ENCODE measurements around the gene MOCOS.

MOCOS gene

GRCh38 chr18:36303211-36303844 lies 116.0 kb downstream of the MOCOS start:
- H3K27ac Mint-ChIP-seq = no peak overlapping the region
- H3K9me3 Mint-ChIP-seq = no peaks in the 10 kb centered on the region
- H3K27me3 Mint-ChIP-seq = peaks cover 56% of the 10 kb centered on the region
- no peak overlapping the region for H3K4me3 Mint-ChIP-seq
- CTCF ChIA-PET = interaction anchor here (0.6 kb wide), 1 partner anchor 553 kb away, joined by 3 read pairs; no protein-coding TSS in a partner anchor
- no peak for DNase-seq
- no peaks in the 10 kb centered on the region for H3K4me1 Mint-ChIP-seq
- peaks cover 2% of the 10 kb centered on the region for H3K36me3 Mint-ChIP-seq

- no peaks in the 10 kb centered on the region for H3K9me3 Mint-ChIP-seq
- no peak overlapping the region for H3K27ac Mint-ChIP-seq
These were observed 117.4 kb downstream of the MOCOS start for GRCh38 chr18:36304723-36305122.

GRCh38 chr18:36305375-36305774 lies 118.1 kb downstream of the MOCOS start:
- Mint-ChIP-seq H3K4me3 (no peak overlapping the region), H3K27ac (no peak overlapping the region), H3K9me3 (no peaks in the 10 kb centered on the region), H3K27me3 (peaks cover 44% of the 10 kb centered on the region), H3K4me1 (no peaks in the 10 kb centered on the region), H3K36me3 (no peaks in the 10 kb centered on the region)
- DNase-seq = no peak
- CTCF ChIA-PET = no interaction called here

More at GRCh38 chr18:36304723-36305122, 117.4 kb downstream of the MOCOS start:
- Mint-ChIP-seq H3K27me3 (peaks cover 50% of the 10 kb centered on the region), H3K36me3 (no peaks in the 10 kb centered on the region), H3K4me3 (no peak overlapping the region), H3K4me1 (no peaks in the 10 kb centered on the region)
- no peak for DNase-seq
- CTCF ChIA-PET = interaction anchor here (0.5 kb wide), 1 partner anchor 287 kb away, joined by 3 read pairs; no protein-coding TSS in a partner anchor

GRCh38 chr18:36307513-36307912 lies 120.2 kb downstream of the MOCOS start:
- Mint-ChIP-seq H3K27me3 (peaks cover 35% of the 10 kb centered on the region), H3K4me1 (no peaks in the 10 kb centered on the region), H3K9me3 (no peaks in the 10 kb centered on the region), H3K27ac (no peak overlapping the region), H3K36me3 (no peaks in the 10 kb centered on the region), H3K4me3 (no peak overlapping the region)
- no peak for DNase-seq
- CTCF ChIA-PET = no interaction called here

GRCh38 chr18:36308711-36309435 lies 121.6 kb downstream of the MOCOS start:
- CTCF ChIA-PET = no interaction called here

GRCh38 chr18:36309436-36310391 lies 122.4 kb downstream of the MOCOS start:
- Mint-ChIP-seq H3K27ac (no peak overlapping the region), H3K9me3 (no peaks in the 10 kb centered on the region), H3K4me3 (no peak overlapping the region), H3K4me1 (no peaks in the 10 kb centered on the region), H3K36me3 (no peaks in the 10 kb centered on the region), H3K27me3 (peaks cover 31% of the 10 kb centered on the region)
- no peak for DNase-seq
- CTCF ChIA-PET = no interaction called here

More at GRCh38 chr18:36308711-36309435, 121.6 kb downstream of the MOCOS start:
- peaks cover 28% of the 10 kb centered on the region for H3K27me3 Mint-ChIP-seq
- no peak overlapping the region for H3K4me3 Mint-ChIP-seq
- DNase-seq = no peak
- no peaks in the 10 kb centered on the region for H3K9me3 Mint-ChIP-seq
- no peaks in the 10 kb centered on the region for H3K4me1 Mint-ChIP-seq
- no peaks in the 10 kb centered on the region for H3K36me3 Mint-ChIP-seq
- no peak overlapping the region for H3K27ac Mint-ChIP-seq

- Mint-ChIP-seq H3K27me3 (peaks cover 23% of the 10 kb centered on the region), H3K36me3 (no peaks in the 10 kb centered on the region)
These were observed 123.8 kb downstream of the MOCOS start for GRCh38 chr18:36311026-36311570.

GRCh38 chr18:36312806-36313395 lies 125.6 kb downstream of the MOCOS start:
- Mint-ChIP-seq H3K27ac (no peak overlapping the region), H3K36me3 (no peaks in the 10 kb centered on the region), H3K9me3 (no peaks in the 10 kb centered on the region), H3K4me3 (no peak overlapping the region), H3K27me3 (peaks cover 18% of the 10 kb centered on the region), H3K4me1 (no peaks in the 10 kb centered on the region)
- no peak for DNase-seq
- CTCF ChIA-PET = interaction anchor here (0.6 kb wide), 1 partner anchor 13 kb away, joined by 3 read pairs; no protein-coding TSS in a partner anchor

More at GRCh38 chr18:36311026-36311570, 123.8 kb downstream of the MOCOS start:
- Mint-ChIP-seq H3K4me3 (no peak overlapping the region), H3K4me1 (no peaks in the 10 kb centered on the region), H3K9me3 (no peaks in the 10 kb centered on the region), H3K27ac (no peak overlapping the region)
- no peak for DNase-seq
- CTCF ChIA-PET = no interaction called here

GRCh38 chr18:36314098-36314497 lies 126.8 kb downstream of the MOCOS start:
- CTCF ChIA-PET = no interaction called here
- no peaks in the 10 kb centered on the region for H3K36me3 Mint-ChIP-seq
- H3K27me3 Mint-ChIP-seq = peaks cover 16% of the 10 kb centered on the region
- no peak for DNase-seq
- H3K4me3 Mint-ChIP-seq = no peak overlapping the region
- H3K27ac Mint-ChIP-seq = no peak overlapping the region
- H3K4me1 Mint-ChIP-seq = no peaks in the 10 kb centered on the region
- peaks cover 3% of the 10 kb centered on the region for H3K9me3 Mint-ChIP-seq

- Mint-ChIP-seq H3K9me3 (peaks cover 4% of the 10 kb centered on the region), H3K27me3 (peaks cover 9% of the 10 kb centered on the region), H3K27ac (no peak overlapping the region), H3K4me1 (no peaks in the 10 kb centered on the region), H3K4me3 (no peak overlapping the region), H3K36me3 (no peaks in the 10 kb centered on the region)
- DNase-seq = no peak
- CTCF ChIA-PET = no interaction called here
These were observed 127.5 kb downstream of the MOCOS start for GRCh38 chr18:36314754-36315153.

GRCh38 chr18:36315736-36316135 lies 128.4 kb downstream of the MOCOS start:
- CTCF ChIA-PET = no interaction called here
- Mint-ChIP-seq H3K27me3 (peaks cover 9% of the 10 kb centered on the region), H3K9me3 (peaks cover 4% of the 10 kb centered on the region), H3K4me1 (no peaks in the 10 kb centered on the region), H3K36me3 (no peaks in the 10 kb centered on the region), H3K27ac (no peak overlapping the region), H3K4me3 (no peak overlapping the region)
- DNase-seq = no peak

- Mint-ChIP-seq H3K4me1 (no peaks in the 10 kb centered on the region), H3K4me3 (no peak overlapping the region), H3K27ac (no peak overlapping the region), H3K36me3 (no peaks in the 10 kb centered on the region), H3K9me3 (peaks cover 4% of the 10 kb centered on the region), H3K27me3 (peaks cover 9% of the 10 kb centered on the region)
- DNase-seq = no peak
- CTCF ChIA-PET = interaction anchor here (0.6 kb wide), 1 partner anchor 236 kb away, joined by 3 read pairs; no protein-coding TSS in a partner anchor
These were observed 128.9 kb downstream of the MOCOS start for GRCh38 chr18:36316246-36316645.
